B cell (primary cell): ENCODE data around the gene KRTAP10-1. TPM values are rescaled to one million over a fixed set of nuclear protein-coding genes. Genes with fewer than 3 reads are reported as not detected.

Experiments
- ATAC-seq: fragments of 200-7000 bp; cut with Tn5 transposase; one replicate; pipeline ENCODE4 v1.10.0; 2021; ENCODE audit warnings: low read depth, mild to moderate bottlenecking, moderate number of reproducible peaks, moderate library complexity
- CTCF ChIA-PET: fragments of 350-600 bp; sonication (Branson Sonifier 250); formaldehyde crosslinking; loops from one replicate; lab custom pipeline; 2021; ENCODE audit warnings: antibody characterized with exemption, inconsistent platforms; lab: Charles Lee
- POLR2A ChIA-PET: fragments of 350-600 bp; sonication (Branson Sonifier 250); formaldehyde crosslinking; loops from one replicate; lab custom pipeline; 2021; ENCODE audit warnings: antibody characterized with exemption; lab: Charles Lee
- DNase-seq: peaks from one replicate; pipeline ENCODE4 v3.0.0; 2013
- H2AFZ ChIP-seq: 2 replicates; pipeline ENCODE4 v1.6.1; 2012; ENCODE audit warnings: mild to moderate bottlenecking, low read depth, low read length; ENCODE audit not compliant: insufficient read depth, poor library complexity, severe bottlenecking
- H3K27ac ChIP-seq, 2 donors: 1 replicate in 1 of 2; 2 replicates in 1 of 2; pipeline ENCODE4 v1.5.1; 2012 to 2013; ENCODE audit warnings: low read length in 2 of 2, mild to moderate bottlenecking in 2 of 2, moderate library complexity in 1 of 2
- H3K27me3 ChIP-seq, 4 experiments: fragments of 200-600 bp in 1 of 4; sonication (generic) in 1 of 4; replicated peaks in 1 of 4; 1 replicate in 2 of 4; 2 replicates in 2 of 4; pipeline versions ENCODE4 v1.6.1 to v1.7.0; 2013 to 2016; ENCODE audit warnings: low read length in 3 of 4, mild to moderate bottlenecking in 2 of 4, mixed read lengths in 1 of 4, moderate library complexity in 1 of 4; ENCODE audit not compliant: insufficient read depth in 4 of 4, control insufficient read depth in 3 of 4; ENCODE audit errors: control extremely low read depth in 1 of 4
- H3K36me3 ChIP-seq, 2 experiments: replicated peaks in 1 of 2; 1 replicate in 1 of 2; 2 replicates in 1 of 2; pipeline versions ENCODE4 v1.6.1 to v1.7.1; 2013; ENCODE audit warnings: low read length in 1 of 2; ENCODE audit not compliant: insufficient read depth in 2 of 2, control insufficient read depth in 1 of 2; ENCODE audit errors: control extremely low read depth in 1 of 2, extremely low read depth in 1 of 2
- H3K4me1 ChIP-seq, 2 donors: fragments of 200-600 bp in 1 of 2; sonication (generic) in 1 of 2; 1 replicate in 1 of 2; 2 replicates in 1 of 2; pipeline versions ENCODE4 v1.5.1 to v1.6.1; 2013 to 2017; ENCODE audit warnings: low read length in 2 of 2; ENCODE audit not compliant: control insufficient read depth in 2 of 2, insufficient read depth in 2 of 2
- H3K4me2 ChIP-seq: replicated peaks from 2 replicates; pipeline ENCODE3; 2012; ENCODE audit warnings: mild to moderate bottlenecking, low read depth, low read length; ENCODE audit not compliant: poor library complexity, severe bottlenecking
- H3K4me3 ChIP-seq, 5 experiments: fragments of 200-600 bp in 1 of 5; sonication (generic) in 1 of 5; 1 replicate in 3 of 5; 2 replicates in 2 of 5; pipeline versions ENCODE4 v1.5.1 to v1.7.0; 2011 to 2016; ENCODE audit warnings: low read length in 4 of 5, mild to moderate bottlenecking in 4 of 5, low read depth in 2 of 5, control low read depth in 1 of 5, moderate library complexity in 1 of 5; ENCODE audit not compliant: insufficient read depth in 1 of 5; ENCODE audit errors: control extremely low read depth in 1 of 5, extremely low read depth in 1 of 5
- H3K79me2 ChIP-seq: fragments of 200-600 bp; sonication (generic); one replicate; pipeline ENCODE4 v1.6.0; 2016; ENCODE audit warnings: low read length; ENCODE audit not compliant: control insufficient read depth, insufficient read depth
- H3K9ac ChIP-seq: fragments of 200-600 bp; sonication (generic); 2 replicates; pipeline ENCODE4 v1.6.1; 2017; ENCODE audit warnings: mild to moderate bottlenecking, low read length, moderate library complexity
- H3K9me3 ChIP-seq, 3 donors: one replicate each; pipeline versions ENCODE4 v1.6.1 to v1.7.1; 2013; ENCODE audit warnings: low read length in 2 of 3; ENCODE audit not compliant: control insufficient read depth in 2 of 3, insufficient read depth in 1 of 3; ENCODE audit errors: control extremely low read depth in 1 of 3
- H4K20me1 ChIP-seq: 2 replicates; pipeline ENCODE4 v1.6.0; 2012; ENCODE audit warnings: mild to moderate bottlenecking, low read length; ENCODE audit not compliant: insufficient read depth, control insufficient read depth, poor library complexity, severe bottlenecking
- H3K27ac Mint-ChIP-seq: one replicate; pipeline ENCODE4 v1.8.0; 2021; ENCODE audit warnings: mixed read lengths
- H3K27me3 Mint-ChIP-seq: one replicate; pipeline ENCODE4 v1.8.0; 2021; ENCODE audit warnings: mixed read lengths
- H3K4me1 Mint-ChIP-seq: one replicate; pipeline ENCODE4 v1.8.0; 2021; ENCODE audit warnings: mixed read lengths
- H3K4me3 Mint-ChIP-seq: one replicate; pipeline ENCODE4 v1.8.0; 2021; ENCODE audit warnings: mixed read lengths
- H3K9me3 Mint-ChIP-seq: one replicate; pipeline ENCODE4 v1.8.0; 2022; ENCODE audit warnings: mixed read lengths; ENCODE audit not compliant: insufficient read depth
- EZH2 ChIP-seq: IDR thresholded peaks from 2 replicates; pipeline ENCODE4 v1.6.1; 2012; ENCODE audit warnings: borderline replicate concordance, low read depth, mild to moderate bottlenecking, moderate library complexity, low read length; ENCODE audit not compliant: insufficient read depth, poor library complexity, severe bottlenecking
- WGBS: methylation state at CpG from one replicate; pipeline ENCODE4 v1.1.5; 2013; ENCODE audit warnings: missing lambda C conversion rate; ENCODE audit not compliant: insufficient coverage; 5-methylcytosine and 5-hydroxymethylcytosine counted together
- intact Hi-C: fragments of 100-400 bp; cut with micrococcal nuclease; formaldehyde crosslinking; loops from one replicate; pipeline ENCODE4 v1.10.0; 2022
- polyA plus RNA-seq: library from polyadenylated mRNA; depleted of rRNA; stranded (reverse); fragments of >200 nt; gene quantifications from 2 replicates; pipeline ENCODE4 v1.2.3, GENCODE V29; 2012
- total RNA-seq, 2 donors: library from RNA; stranded (reverse); fragments of 120-200 nt in 1 of 2; gene quantifications; 1 replicate in 1 of 2; 2 replicates in 1 of 2; pipeline versions ENCODE4 v1.2.3 to v1.2.4, GENCODE V29; 2013 to 2022
- TF ChIP-seq, protein P1 (sequence below): fragments of 200-600 bp; IDR thresholded peaks from one replicate; pipeline ENCODE4 v1.8.0; 2022; ENCODE audit warnings: antibody characterized with exemption, mild to moderate bottlenecking

Gene KRTAP10-1
- total and polyA plus RNA-seq, 2 donors (not counting 1 experiment from before 2014, with no cell fraction given) = not detected

GRCh38 chr21:44571844-44572782, 32.1 kb upstream of the KRTAP10-1 start:
- CTCF ChIA-PET = no interaction called here
- no peak overlapping the region for H3K27ac ChIP-seq
- no peak overlapping the region for H3K4me2 ChIP-seq
- DNase-seq = no peak
- peaks cover under 1 to 2% of the 10 kb centered on the region in 2 donors for H3K4me1 ChIP-seq
- Mint-ChIP-seq H3K9me3 (peaks cover 2% of the 10 kb centered on the region), H3K4me1 (peaks cover 3% of the 10 kb centered on the region), H3K4me3 (no peak overlapping the region), H3K27me3 (peaks cover 33% of the 10 kb centered on the region), H3K27ac (no peak overlapping the region)
- intact Hi-C loops = no loop called here
- no peaks in the 10 kb centered on the region for H3K36me3 ChIP-seq
- H3K27me3 ChIP-seq = peaks cover 0 to 4% (median 0%) of the 10 kb centered on the region in 4 experiments
- H2AFZ ChIP-seq = no peak overlapping the region
- H4K20me1 ChIP-seq = no peaks in the 10 kb centered on the region
- no peak overlapping the region for H3K9ac ChIP-seq
- peaks cover 0 to 31% (median 7%) of the 10 kb centered on the region in 3 donors for H3K9me3 ChIP-seq
- 91% methylated on average over 33 of the region's 40 CpGs for WGBS
- no peak for ATAC-seq
- TF ChIP-seq, protein P1, sequence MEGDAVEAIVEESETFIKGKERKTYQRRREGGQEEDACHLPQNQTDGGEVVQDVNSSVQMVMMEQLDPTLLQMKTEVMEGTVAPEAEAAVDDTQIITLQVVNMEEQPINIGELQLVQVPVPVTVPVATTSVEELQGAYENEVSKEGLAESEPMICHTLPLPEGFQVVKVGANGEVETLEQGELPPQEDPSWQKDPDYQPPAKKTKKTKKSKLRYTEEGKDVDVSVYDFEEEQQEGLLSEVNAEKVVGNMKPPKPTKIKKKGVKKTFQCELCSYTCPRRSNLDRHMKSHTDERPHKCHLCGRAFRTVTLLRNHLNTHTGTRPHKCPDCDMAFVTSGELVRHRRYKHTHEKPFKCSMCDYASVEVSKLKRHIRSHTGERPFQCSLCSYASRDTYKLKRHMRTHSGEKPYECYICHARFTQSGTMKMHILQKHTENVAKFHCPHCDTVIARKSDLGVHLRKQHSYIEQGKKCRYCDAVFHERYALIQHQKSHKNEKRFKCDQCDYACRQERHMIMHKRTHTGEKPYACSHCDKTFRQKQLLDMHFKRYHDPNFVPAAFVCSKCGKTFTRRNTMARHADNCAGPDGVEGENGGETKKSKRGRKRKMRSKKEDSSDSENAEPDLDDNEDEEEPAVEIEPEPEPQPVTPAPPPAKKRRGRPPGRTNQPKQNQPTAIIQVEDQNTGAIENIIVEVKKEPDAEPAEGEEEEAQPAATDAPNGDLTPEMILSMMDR = no peak
- no peak for TF ChIP-seq EZH2
- no peaks in the 10 kb centered on the region for H3K79me2 ChIP-seq
- no peak overlapping the region for H3K4me3 ChIP-seq
- POLR2A ChIA-PET = no interaction called here

- intact Hi-C loops = no loop called here
- Histone ChIP-seq H4K20me1 (no peaks in the 10 kb centered on the region), H3K27ac (no peak overlapping the region), H3K4me1 (peaks cover 3 to 8% of the 10 kb centered on the region in 2 donors), H3K9me3 (peaks cover 0 to 26% (median 2%) of the 10 kb centered on the region in 3 donors), H3K36me3 (no peaks in the 10 kb centered on the region), H3K9ac (no peak overlapping the region), H3K4me2 (no peak overlapping the region), H3K27me3 (peaks cover 0 to 2% (median 0%) of the 10 kb centered on the region in 4 experiments), H3K4me3 (no peak overlapping the region), H2AFZ (no peak overlapping the region), H3K79me2 (no peaks in the 10 kb centered on the region)
- ChIA-PET POLR2A (no interaction called here), CTCF (no interaction called here)
- Mint-ChIP-seq H3K27ac (no peak overlapping the region), H3K4me1 (peaks cover 11% of the 10 kb centered on the region), H3K27me3 (peaks cover 33% of the 10 kb centered on the region), H3K4me3 (no peak overlapping the region), H3K9me3 (peaks cover 2% of the 10 kb centered on the region)
- DNase-seq = no peak
- TF ChIP-seq, protein P1 = no peak
- TF ChIP-seq EZH2 = no peak
- WGBS = 61% methylated on average over 3 of the region's 4 CpGs
- ATAC-seq = no peak
Observed at GRCh38 chr21:44571296-44571695, 31.3 kb upstream of the KRTAP10-1 start.
